Activated CD4-positive, alpha-beta T cell treated with anti-CD3 and anti-CD28 coated beads for 24 hours (primary cell): ENCODE data around the gene NLRP12.
"Not testable (repeated sequence)": the region's sequence is repeated elsewhere in the genome, so short reads cannot be mapped to it uniquely, and the experiment has no call there.

Source experiments
- DNase-seq, 2 donors: peaks; one replicate each; pipeline ENCODE4 v3.0.0-alpha.2; 2020; ENCODE audit warnings: low read depth in 2 of 2

Gene NLRP12, protein sequence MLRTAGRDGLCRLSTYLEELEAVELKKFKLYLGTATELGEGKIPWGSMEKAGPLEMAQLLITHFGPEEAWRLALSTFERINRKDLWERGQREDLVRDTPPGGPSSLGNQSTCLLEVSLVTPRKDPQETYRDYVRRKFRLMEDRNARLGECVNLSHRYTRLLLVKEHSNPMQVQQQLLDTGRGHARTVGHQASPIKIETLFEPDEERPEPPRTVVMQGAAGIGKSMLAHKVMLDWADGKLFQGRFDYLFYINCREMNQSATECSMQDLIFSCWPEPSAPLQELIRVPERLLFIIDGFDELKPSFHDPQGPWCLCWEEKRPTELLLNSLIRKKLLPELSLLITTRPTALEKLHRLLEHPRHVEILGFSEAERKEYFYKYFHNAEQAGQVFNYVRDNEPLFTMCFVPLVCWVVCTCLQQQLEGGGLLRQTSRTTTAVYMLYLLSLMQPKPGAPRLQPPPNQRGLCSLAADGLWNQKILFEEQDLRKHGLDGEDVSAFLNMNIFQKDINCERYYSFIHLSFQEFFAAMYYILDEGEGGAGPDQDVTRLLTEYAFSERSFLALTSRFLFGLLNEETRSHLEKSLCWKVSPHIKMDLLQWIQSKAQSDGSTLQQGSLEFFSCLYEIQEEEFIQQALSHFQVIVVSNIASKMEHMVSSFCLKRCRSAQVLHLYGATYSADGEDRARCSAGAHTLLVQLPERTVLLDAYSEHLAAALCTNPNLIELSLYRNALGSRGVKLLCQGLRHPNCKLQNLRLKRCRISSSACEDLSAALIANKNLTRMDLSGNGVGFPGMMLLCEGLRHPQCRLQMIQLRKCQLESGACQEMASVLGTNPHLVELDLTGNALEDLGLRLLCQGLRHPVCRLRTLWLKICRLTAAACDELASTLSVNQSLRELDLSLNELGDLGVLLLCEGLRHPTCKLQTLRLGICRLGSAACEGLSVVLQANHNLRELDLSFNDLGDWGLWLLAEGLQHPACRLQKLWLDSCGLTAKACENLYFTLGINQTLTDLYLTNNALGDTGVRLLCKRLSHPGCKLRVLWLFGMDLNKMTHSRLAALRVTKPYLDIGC

GRCh38 chr19:53824134-53824611 lies at the start of gene NLRP12:
TSS of gene NLRP12 (minus strand) at chr19:53824314. CDS start at chr19:53824174, 140 bp downstream.
- DNase-seq = no peak

DNA sequence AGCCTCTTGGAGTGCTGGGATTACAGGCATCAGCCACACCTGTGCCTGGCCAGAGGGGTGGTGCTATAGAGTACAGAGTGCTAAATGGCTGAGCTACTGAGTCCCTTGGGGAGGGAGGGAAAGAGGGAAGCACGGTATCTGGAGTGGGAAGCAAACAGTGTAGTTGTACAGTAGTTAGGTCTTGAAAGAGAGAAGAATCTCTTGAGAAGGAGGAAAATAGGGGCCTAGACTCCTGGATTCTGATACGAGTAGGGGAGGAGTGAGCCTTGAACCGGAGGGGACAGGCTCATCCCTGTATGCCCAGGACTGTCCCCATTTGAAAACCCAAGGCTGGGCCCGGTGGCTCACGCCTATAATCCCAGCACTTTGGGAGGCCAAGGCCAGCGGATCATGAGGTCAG lies 48.6 kb upstream of the NLRP12 start:
- no peak for DNase-seq

- no peak for DNase-seq
Observed at GRCh38 chr19:53871454-53871853, 47.3 kb upstream of the NLRP12 start.

DNA sequence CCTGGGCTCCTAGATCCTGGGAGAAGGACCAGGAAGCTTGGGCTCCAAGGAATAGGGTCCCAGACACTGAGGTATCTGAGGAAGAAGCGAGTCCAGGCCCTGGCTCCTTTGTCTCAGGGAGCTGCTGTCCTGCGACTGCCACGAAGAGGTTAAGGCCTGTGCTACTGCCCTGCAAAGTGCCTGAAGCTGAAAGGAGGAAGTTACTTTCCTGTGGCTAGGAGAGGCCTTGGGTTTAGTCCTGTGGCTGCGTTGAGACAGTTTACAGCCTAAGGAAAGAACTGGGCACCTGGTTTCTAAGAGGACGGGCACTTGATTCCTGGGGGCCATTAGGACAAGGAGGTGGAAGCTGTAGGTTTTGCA lies 46.4 kb upstream of the NLRP12 start:
- no peak for DNase-seq

- DNase-seq = not testable (repeated sequence)
Observed at GRCh38 chr19:53869805-53870484, 45.8 kb upstream of the NLRP12 start.

GRCh38 chr19:53868892-53869804 lies 45.0 kb upstream of the NLRP12 start:
- DNase-seq = peak; percentile 58 to 72

- DNase-seq = no peak
Observed at GRCh38 chr19:53868091-53868891, 44.2 kb upstream of the NLRP12 start.

GRCh38 chr19:53867225-53868090 lies 43.3 kb upstream of the NLRP12 start, which contains the start of gene MYADM:
TSS of gene MYADM (plus strand) at chr19:53867883. CDS start at chr19:53873530, 5,647 bp downstream.
- peak; percentile 96 to 98 for DNase-seq

GRCh38 chr19:53866865-53867224 lies 42.7 kb upstream of the NLRP12 start:
- DNase-seq = no peak

GRCh38 chr19:53865918-53866864 lies 42.1 kb upstream of the NLRP12 start:
- DNase-seq = peak in 1 of 2 donors; percentile 42

GRCh38 chr19:53865523-53865917 lies 41.4 kb upstream of the NLRP12 start:
- DNase-seq = no peak

- DNase-seq = no peak
Observed at GRCh38 chr19:53864308-53864836, 40.3 kb upstream of the NLRP12 start.

- DNase-seq = no peak
Observed at GRCh38 chr19:53853707-53854106, 29.6 kb upstream of the NLRP12 start.

GRCh38 chr19:53849237-53849676 lies 25.1 kb upstream of the NLRP12 start:
- DNase-seq = no peak

DNA sequence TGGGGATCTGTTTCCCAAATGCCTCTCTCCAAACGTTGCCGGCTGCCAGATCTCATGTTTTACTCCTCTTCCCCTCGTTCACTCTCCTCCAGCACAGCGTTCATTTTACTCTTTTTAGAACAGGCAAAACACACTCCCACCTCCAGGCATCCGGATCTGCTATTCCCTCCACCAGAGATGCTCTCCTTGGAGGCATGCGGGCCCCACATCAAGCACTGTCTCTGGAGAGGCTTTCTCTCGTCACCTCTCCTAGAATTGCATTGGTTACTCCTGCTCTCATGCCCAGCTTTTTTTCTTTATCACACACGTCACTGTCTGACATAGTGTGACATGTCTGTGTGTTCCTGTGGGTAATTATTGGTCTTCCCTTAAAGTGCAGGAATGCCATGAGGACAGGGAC lies 23.4 kb upstream of the NLRP12 start:
- DNase-seq = no peak

- no peak for DNase-seq
Observed at GRCh38 chr19:53844849-53845246, 20.7 kb upstream of the NLRP12 start.

- not testable (repeated sequence) for DNase-seq
Observed at GRCh38 chr19:53840914-53841313, 16.8 kb upstream of the NLRP12 start.
